Epithelial cell of proximal tubule (primary cell): ENCODE measurements around the gene TMEM52B. TPM values are rescaled to one million over a fixed set of nuclear protein-coding genes. Genes with fewer than 3 reads are reported as not detected.
"Not testable (repeated sequence)": the region's sequence is repeated elsewhere in the genome, so short reads cannot be mapped to it uniquely, and the experiment has no call there.

Source experiments
- DNase-seq: peaks from one replicate; pipeline ENCODE4 v3.0.0-alpha.2; 2011; ENCODE audit warnings: low read depth
- H3K4me3 ChIP-seq: 2 replicates; pipeline ENCODE4 v1.5.1; 2011; ENCODE audit warnings: low read depth, mild to moderate bottlenecking, low read length
- total RNA-seq: library from RNA; depleted of rRNA; stranded (reverse); fragments of >200 nt; gene quantifications from 2 replicates; pipeline ENCODE4 v1.2.3, GENCODE V29; 2015
- TF ChIP-seq, protein P1 (sequence below): conservative IDR thresholded peaks from 2 replicates; pipeline ENCODE4 v1.5.1; 2012; ENCODE audit warnings: low read depth, mild to moderate bottlenecking, low read length

The TMEM52B gene
- total RNA-seq, 1 donor from 2014 or later = not detected

DNA sequence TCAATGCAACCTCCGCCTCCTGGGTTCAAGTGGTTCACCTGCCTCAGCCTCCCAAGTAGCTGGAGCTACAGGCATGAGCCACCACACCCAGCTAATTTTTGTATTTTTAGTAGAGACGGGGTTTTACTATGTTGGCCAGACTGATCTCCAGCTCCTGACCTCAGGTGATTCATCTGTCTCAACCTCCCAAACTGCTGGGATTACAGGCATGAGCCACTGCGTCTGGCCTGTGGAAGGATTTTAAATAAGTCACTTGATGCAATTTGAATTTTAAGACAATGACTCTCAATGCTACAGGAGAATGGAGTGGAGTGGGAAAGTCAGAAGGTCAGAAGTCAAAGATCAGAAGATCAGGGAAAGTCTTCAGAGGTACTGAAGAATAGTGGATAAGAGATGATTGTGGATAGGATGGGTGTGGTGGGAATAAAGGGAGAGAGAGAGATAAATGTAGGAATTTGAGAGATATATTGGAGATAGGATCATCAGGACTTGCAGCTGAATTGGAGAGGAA, 15.4 kb downstream of the TMEM52B start:
- TF ChIP-seq, protein P1, sequence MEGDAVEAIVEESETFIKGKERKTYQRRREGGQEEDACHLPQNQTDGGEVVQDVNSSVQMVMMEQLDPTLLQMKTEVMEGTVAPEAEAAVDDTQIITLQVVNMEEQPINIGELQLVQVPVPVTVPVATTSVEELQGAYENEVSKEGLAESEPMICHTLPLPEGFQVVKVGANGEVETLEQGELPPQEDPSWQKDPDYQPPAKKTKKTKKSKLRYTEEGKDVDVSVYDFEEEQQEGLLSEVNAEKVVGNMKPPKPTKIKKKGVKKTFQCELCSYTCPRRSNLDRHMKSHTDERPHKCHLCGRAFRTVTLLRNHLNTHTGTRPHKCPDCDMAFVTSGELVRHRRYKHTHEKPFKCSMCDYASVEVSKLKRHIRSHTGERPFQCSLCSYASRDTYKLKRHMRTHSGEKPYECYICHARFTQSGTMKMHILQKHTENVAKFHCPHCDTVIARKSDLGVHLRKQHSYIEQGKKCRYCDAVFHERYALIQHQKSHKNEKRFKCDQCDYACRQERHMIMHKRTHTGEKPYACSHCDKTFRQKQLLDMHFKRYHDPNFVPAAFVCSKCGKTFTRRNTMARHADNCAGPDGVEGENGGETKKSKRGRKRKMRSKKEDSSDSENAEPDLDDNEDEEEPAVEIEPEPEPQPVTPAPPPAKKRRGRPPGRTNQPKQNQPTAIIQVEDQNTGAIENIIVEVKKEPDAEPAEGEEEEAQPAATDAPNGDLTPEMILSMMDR = no peak
- no peak overlapping the region for H3K4me3 ChIP-seq
- DNase-seq = no peak

DNA sequence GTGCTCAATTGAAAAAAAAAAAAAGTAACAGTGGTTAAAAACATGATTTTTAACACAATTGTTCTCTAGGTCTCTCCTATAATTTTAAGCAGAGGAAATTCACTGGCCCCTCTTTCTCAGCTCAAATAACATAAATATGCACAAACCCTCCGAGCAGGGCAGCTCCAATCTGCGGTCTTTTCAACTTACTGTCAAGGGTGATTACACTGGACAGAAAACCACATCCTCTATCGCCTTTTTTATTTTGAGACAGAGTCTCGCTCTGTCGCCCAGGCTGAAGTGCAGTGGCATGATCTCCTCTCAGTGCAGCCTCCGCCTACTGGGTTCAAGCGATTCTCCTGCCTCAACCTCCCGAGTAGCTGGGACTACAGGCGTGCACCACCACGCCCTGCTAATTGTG, 17.4 kb downstream of the TMEM52B start:
- TF ChIP-seq, protein P1 = no peak
- H3K4me3 ChIP-seq = no peak overlapping the region
- no peak for DNase-seq

DNA sequence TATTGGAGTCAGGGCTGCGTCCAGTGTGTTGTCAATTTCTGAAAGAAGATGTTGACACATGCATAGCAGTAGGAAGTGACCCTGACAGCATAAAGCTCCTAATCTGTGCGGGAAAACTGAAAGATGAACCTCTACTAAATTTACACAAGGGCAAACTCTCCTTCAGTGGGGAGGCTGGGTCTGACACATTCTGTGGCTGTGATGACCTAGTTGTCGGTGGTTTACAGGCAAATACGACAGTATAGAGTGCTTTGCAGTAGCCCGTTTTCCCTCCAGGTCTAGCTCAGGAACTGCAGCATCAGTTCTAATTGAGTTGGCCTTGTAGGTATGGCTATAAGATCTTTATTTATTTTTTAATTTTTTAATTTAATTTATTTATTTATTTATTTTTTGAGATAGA, 19.0 kb downstream of the TMEM52B start:
- no peak for DNase-seq
- TF ChIP-seq, protein P1 = no peak
- H3K4me3 ChIP-seq = no peak overlapping the region

DNA sequence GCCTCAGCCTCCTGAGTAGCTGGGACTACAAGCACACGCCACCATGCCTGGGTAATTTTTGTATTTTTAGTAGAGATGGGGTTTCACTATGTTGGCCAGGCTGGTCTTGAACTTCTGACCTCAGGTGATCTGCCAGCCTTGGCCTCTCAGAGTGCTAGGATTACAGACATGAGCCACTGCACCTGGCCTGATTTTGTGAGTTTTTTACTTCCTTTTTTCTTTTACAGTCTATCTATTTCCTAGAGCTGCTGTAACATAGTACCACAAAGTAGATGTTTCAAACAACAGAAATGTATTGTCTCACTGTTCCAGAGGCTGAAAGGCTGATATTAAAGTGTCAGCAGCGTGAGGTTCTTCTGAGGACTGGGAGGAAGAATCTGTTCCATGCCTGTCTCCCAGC, 25.7 kb downstream of the TMEM52B start:
- DNase-seq, H3K4me3 ChIP-seq: not testable (repeated sequence)

DNA sequence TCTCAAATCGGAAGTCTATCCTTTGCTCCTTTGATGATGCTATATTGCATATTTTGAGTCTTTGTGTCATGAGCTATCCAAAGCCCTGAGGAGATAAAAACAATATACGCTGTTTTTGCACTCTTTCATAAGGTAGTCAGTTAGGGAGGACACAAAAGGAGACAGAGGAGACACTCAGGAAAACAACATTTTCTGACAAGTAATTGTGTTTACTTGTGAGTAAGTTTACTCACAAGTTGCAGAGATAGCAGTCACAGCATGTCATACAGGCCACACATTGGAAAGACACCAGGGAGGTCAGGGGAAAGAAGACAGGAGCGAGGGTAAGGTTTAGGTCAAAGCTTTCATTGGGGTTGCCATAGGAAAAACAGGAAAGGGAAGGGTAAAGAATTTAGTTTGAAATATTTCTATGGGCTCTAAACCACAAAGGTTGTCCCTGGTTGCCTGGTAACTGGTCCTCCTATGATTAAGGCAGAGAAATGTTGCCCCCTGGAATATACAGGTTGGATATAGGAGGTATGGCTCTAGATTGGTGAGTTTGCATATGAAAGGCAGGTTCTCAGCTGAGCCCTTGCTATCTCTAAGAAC, 26.5 kb downstream of the TMEM52B start:
- TF ChIP-seq, protein P1 = no peak
- H3K4me3 ChIP-seq = no peak overlapping the region
- DNase-seq = no peak

DNA sequence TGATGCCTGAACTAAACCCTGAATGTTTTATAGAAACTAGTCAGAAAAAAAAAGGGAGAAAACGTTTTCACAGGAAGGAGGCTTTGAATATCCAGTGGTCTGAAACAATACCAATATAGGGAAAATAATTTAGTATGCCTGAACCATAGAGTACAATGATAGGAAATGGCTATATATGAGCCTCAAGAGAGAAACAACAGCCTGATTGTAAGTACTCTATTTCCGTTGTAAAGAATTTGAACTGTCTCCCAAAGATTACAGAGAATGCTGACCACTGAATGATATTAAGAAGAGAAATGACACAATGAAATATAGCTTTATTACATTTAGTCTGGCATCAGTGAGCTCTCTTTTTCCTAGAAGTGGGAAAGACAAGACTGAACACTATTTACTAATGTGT, 28.3 kb downstream of the TMEM52B start:
- no peak for DNase-seq
- no peak overlapping the region for H3K4me3 ChIP-seq
- TF ChIP-seq, protein P1 = no peak

DNA sequence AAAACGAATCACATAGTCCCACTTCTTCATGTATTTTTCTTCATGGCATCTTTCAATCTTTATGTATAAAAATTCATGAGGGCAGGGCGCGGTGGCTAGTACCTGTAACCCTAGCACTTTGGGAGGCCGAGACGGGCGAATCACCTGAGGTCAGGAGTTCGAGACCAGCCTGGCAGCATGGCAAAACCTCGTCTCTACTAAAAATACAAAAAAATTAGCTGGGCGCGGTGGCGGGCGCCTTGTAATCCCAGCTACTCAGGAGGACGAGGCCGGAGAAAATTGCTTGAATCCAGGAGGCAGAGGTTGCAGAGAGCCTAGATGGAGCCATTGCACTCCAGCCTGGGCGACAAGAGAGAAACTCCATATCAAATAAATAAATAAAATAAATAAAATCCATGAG, 31.4 kb downstream of the TMEM52B start:
- DNase-seq = no peak
- no peak overlapping the region for H3K4me3 ChIP-seq
- TF ChIP-seq, protein P1 = no peak
